Pulmonary artery endothelial cell (primary cell): ENCODE measurements around the gene SEC16A. TPM values are rescaled to one million over a fixed set of nuclear protein-coding genes. Genes with fewer than 3 reads are reported as not detected.
"Not testable (repeated sequence)": the region's sequence is repeated elsewhere in the genome, so short reads cannot be mapped to it uniquely, and the experiment has no call there.

Experiments
- DNase-seq: peaks from one replicate; pipeline ENCODE4 v3.0.0-alpha.2; 2011; ENCODE audit warnings: low read depth, low spot score
- total RNA-seq: library from RNA; depleted of rRNA; stranded (reverse); fragments of >200 nt; gene quantifications from 2 replicates; pipeline ENCODE4 v1.2.3, GENCODE V29; 2014

Gene SEC16A
- total RNA-seq, 1 donor from 2014 or later, result 18.8 TPM

DNA sequence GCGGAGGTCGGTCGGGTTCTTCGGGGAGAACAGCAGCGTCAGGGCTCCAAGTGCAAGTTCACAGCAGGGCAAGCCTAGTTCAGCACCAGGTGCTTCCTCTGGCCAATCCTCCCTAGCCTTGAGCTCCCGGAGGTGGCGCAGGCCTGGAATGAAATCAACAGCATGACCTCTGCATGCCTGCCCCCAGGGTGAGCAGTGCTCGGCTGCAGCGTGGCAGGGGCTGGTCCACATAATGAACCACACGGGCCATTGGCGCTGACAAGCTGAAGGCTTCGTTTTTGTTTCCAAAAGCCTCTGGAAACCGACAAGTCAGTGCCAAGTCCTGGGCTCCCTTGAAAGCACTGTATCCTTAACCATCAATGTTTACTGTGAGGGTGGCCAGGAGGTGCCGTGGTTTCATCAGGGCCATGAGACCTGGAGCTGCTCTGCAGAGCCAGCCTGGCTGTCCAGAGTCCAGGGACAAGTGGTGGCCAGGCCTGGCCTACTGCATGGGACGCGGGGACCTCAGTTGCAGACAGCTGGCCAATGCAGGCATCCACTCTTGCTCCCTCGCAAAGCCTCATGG, 41.1 kb downstream of the SEC16A start:
- no peak for DNase-seq

DNA sequence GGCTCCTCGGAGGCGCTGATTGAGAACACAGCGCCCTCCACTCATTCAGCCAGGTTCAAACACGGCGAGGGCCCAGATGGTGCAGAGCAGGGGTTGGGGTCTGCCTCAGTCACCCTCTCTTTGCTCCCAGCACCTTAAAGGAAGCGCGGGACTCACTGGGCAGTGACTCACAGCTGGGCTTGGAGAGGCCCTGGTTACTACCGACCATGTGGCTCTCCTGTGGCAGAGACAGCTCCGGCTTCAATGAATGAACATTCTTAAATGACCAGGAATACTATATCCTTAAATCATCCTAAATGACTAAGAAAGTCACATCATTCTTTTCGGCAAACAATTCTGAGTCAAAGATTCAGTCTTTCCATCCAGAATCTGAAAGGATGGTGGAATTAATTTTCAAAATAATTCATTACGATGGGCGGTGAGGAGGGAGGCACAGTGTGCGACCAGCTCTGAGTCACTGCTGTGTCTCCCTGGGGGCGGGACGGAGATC, 41.6 kb downstream of the SEC16A start:
- no peak for DNase-seq

DNA sequence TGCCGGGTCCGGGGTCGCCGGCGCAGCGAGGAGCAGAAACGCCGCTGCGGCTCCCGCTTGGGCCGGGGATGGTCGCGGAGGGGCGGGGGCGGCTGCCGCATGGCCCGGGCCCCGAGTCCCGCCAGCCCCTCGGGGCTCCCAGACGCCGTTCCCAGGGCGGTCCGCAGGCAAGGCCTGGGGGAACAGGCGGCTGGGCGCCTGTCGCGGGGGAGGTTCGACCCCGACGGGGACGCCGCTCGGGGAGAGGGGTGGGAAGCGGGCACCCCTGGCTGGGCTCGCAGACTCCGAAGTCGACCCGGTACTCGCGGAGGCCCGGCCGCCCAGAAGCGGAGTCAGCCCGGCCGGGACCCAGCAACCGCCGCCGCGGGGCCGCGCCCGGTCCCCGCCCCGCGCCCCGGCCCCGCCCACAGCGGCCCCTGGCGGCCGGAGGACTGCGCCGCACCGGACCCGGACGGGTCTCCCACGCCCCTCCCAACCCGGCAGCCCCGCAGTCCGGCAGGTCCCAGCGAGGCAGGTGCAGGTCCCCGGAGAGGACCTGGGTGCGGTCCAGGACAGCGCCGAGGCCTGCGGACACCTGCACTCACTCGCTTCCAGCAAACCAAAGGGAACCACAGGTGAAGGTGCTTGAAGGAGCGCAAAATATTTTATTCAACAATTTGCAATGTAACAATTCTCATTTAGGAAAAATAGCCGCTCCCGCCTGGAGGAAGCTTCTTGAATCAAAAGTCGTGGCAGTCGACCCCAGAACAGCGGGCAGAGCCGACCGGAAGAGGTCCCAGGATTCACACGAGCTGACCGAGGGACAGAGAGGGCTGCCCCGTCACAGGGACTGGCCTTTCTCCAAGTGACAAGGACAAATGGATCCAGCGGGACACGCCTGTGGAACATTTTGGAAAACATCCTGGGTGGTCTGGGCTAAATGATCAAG, 43.1 kb downstream of the SEC16A start, which contains the start of gene INPP5E:
Gene INPP5E, minus strand, starts transcription at position 365 of the 928 bp plus-strand sequence. CDS start 426 bp downstream, outside the sequence.
- DNase-seq, result peak; percentile 15

DNA sequence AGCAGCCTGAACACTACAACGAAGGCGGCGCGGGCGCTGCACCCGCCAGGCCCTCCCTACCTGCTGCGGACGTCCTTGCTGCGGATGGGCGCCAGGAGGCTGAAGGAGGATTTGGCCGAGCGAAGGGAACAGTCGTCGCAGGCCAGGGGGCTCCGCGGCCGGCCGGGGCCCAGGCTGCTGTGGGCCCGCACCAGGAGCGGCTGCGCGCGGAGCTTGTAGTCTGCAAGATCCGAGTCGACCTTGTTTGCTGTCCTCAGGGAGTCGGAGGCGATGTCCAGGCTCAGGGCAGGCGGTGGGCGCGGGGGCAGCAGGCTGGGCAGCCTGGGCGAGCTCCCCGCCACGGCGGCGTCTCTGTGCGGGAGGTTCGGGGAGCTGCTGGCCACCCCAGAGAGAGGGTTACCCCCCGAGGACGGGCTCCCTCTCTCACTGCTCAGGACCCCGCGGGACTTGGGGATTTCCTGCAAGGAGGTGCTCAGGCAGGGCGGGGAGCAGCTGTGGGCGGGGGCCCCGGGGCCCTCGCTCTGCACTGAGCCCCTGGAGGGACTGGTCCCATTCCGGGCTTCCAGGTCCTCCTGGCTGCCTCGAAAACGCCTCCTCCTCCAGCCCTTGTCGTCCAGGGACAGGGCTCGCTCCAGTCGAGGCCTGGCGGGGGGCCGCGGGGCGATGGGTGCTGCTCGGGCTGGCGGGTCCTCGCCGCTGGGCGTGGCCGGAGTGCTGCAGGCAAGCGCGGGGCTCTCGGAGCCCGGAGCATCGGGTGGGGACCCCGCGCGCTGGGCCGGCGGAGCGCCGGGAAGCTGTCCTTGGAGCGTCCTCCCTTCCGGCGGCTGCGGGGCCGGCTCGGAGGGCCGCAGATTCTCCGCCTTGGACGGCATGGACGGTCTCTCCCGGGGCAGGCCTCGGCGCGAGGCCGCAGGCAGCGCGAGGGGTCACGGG, 44.0 kb downstream of the SEC16A start:
- DNase-seq, result no peak

DNA sequence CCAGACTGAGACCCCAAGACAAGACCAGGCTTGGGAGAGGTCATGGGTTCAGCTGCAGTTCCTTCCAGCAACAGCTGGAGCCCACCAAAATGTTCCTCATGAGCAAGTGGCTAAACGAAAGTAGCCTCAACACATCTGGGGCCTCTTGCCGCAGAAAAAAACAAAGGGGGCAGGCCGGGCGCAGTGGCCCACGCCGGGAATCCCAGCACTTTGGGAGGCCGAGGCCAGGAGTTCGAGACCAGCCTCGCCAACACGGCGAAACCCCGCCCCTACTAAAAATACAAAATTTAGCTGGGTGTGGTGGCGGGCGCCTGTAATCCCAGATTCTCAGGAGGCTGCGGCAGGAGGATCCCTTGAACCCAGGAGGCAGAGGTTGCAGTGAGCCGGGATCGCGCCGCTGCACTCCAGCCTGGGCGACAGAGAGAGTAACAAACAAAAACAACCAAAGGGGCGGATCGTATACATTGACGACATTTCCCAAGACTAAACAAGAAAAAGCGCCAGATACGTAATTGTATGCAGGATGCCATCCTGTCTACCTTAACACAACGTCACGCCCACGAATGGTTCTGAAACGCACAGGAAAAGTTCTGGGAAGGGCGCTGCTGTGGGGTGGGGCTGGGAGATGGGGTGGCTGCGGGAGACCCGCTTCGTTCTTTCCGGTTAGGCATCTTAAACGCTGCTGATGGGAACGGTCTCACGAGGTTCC, 44.8 kb downstream of the SEC16A start:
- DNase-seq, result no peak

DNA sequence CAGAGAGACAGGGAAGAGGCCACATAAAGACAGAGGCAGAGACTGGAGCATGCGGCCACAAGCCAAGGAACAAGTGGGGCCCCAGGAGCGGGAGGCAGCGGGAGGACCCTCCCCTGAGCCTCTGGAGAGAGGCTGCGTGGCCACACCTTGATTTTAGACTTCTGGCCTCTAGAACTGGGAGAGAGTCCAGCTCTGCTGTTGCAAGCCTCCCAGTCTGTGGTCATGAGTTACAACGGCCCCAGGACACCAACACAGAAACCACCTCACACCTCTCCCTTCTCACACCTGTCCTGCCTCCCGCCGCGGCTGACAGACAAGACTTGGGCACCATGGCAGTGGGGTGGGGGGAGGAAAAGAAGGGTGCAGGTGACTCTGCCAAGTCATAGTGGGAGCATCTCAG, 45.4 kb downstream of the SEC16A start:
- no peak for DNase-seq

DNA sequence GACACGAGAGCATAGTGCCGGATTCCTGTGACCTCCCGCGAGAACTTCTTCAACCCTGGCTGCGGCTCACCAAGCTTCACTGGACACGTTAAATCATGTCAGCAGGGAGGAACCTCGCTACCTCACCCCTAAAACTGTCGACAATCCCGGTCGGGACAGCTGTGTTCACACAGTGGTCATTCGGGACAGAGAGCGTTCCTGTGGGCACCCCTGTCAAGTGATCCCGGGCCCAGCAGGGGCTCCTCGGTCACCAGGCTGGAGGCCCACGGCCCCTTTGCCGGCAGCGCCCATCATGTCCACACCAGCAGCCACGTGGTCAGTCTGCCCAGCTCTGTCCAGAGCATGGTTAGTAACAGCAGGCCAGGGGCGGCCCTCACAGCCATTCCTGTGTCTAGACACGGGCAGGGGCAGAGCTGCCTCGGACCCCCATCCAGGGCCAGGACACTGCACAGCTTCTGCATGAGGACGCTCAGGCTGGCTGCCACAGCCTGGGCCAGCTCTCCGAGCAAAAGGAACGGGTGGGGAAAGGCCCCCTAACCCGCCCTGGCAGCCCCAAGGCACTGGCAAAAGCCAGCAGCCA, 46.7 kb downstream of the SEC16A start:
- no peak for DNase-seq

DNA sequence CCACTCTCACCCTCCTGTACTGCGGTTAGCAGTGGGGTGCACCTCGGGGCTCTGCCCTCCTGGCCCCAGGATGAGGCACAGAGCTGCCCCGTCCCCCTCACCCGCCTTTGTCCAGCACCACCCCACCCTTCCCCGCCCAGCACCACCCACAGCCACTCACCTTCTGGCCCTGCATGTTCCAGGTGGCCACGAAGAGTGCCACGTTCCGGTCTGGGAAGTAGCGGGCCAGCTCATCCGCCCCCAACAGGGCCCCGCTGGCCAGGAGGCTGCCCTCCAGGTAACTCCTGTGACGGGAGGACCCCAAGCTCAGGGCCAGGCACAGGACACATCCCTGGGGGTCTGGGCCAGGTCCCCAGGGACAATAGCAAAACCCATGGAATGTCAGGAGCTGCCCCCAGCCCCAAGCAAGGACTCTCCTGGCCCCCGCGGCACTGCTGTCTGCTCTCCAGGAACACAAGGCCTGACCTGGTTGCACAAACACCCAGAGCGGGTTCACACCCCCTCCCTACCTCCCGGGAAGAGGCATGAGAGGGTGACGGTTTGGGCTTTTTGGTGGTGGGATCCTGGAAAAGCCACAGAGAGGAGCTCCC, 48.2 kb downstream of the SEC16A start:
- no peak for DNase-seq

DNA sequence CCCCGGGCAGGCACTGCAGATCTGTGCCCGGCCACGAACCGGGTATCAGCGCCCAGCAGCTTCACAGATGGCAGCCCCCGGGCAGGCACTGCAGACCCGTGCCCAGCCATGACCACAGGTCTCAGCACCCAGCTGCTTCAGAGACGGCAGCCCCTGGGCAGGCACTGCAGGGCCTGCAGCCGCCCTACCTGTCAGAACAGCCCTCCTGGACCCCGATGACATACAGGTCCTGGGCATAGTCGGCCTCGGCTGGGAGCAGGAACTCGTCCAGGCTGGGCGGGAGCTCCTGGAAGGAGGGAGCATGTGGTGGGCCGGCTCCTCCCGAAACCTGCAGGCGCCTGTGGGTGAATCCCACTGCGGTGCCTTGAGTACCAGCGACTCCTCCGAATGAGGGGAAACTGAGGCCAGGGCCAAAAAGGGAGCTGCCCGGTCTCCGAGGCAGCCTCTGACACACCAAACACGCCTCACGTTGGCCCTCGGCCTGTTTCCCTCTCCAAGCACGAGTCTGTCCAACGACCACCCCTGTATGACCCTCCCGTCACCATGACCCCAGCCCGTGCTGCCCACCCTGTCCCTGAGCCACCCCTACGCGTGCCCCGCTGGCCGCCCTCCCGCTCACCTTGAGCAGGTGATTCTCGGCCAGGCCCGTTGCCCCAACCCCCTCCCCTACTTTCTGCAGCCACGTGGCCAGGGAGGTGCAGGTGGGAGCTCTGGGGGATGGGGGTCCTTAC, 48.8 kb downstream of the SEC16A start:
- DNase-seq, result no peak

DNA sequence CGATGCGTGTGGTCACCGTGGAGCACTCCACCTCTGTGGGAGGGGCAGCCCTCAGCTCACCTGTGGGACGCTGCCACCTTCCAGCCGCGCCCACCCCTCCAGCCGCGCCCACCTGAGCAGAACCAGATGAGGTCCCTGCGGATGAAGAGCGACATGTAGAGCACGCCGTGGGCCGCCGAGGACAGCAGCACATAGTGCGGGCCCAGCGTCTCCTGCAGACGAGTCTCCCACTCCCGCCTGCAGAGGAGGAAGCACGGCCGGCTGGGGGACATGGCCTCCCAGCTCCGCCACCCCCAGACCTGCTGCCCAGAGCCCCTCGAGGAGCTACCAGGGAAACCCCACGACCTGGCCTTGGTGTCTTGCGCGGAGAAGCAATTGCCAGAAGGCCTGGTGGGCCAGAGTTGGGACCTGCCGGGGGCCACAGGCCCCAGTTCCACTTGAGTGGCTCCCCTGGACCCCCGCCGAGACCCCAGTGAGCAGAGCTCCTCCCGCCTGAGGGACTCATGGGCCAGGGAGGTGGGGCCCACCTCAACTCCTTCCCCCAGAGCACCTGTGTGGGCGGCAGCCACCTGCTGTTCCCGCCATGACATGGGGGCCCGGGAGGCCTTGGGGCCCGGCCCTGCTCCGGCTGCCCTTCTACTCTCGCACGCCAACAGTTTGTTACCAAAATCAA, 49.7 kb downstream of the SEC16A start:
- DNase-seq, result no peak

DNA sequence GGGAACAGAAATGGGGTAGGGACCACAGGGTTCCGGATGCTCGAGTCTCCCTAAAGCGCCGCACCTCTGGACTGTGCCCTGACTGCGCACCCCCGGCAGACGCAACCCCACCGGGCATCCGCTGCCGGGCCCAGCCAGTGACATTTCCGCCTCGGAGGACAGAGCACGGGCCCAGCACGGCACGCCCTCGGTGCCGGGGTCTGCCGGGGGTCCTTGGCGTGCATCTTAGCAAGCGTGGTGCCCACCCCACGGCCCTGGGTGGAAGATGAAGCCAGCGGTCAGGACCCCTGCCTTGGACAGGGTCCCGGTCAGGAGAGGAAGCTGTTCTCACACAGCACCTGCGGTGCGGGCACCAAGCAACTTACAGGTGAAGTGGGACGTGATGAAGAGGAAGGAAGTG, 50.2 kb downstream of the SEC16A start:
- DNase-seq, result no peak

DNA sequence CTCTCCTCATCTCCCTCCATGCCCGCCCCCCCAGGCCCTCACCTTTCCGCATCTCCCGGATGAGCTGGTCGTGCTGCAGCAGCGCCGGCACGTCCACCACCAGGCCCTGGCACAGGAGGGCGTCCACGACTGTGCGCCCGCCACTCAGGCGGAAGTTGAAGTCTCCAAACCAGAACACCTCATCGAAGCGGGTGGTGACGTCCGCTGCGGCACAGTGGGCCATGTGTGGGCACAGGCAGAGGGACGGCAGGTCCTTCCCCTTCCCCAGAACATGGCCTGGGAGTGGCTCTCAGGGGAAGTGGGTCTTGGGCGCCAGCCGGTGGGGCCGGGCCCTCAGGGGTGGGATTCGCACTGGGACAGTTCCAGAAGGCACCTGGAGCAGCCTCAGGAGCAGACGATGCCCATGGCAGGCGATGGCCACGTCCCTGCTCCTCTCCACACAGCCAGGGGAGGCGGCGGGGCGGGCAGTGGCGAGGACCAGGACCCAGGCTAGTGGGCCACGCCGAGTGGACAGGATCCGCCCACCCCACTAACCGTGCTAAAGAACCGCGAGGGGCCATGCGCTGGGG, 51.0 kb downstream of the SEC16A start:
- DNase-seq, result no peak

DNA sequence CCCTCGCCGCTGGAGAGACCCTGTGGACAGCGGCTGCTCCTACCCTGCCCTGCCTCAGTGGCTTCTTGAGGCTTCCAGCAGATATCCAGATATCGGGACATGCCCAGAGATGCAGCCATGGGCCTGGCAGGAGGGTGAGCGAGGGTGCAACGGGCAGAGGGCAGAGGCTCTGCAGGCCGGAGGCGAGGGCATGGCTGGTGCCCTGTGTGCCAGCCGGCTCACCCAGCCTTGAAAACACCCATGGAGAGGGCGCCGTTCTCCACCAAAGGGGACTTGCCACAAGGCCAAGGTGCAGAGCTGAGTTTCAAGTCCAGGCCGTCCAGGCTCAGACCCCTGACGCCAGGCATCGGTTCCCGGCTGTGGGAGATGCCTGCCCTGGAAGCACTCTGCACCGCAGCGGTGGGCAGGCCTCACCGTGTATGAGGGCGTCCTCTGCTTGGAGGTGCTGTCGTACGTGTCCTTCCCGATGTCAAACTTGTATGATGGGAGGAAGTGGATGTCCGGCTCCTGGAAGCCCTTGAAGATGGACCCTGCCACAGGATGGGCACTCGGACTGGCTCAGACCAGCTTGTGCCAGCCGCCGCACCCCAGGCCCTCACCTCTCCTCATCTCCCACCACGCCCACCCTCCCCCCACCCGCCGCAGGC, 52.1 kb downstream of the SEC16A start:
- no peak for DNase-seq

DNA sequence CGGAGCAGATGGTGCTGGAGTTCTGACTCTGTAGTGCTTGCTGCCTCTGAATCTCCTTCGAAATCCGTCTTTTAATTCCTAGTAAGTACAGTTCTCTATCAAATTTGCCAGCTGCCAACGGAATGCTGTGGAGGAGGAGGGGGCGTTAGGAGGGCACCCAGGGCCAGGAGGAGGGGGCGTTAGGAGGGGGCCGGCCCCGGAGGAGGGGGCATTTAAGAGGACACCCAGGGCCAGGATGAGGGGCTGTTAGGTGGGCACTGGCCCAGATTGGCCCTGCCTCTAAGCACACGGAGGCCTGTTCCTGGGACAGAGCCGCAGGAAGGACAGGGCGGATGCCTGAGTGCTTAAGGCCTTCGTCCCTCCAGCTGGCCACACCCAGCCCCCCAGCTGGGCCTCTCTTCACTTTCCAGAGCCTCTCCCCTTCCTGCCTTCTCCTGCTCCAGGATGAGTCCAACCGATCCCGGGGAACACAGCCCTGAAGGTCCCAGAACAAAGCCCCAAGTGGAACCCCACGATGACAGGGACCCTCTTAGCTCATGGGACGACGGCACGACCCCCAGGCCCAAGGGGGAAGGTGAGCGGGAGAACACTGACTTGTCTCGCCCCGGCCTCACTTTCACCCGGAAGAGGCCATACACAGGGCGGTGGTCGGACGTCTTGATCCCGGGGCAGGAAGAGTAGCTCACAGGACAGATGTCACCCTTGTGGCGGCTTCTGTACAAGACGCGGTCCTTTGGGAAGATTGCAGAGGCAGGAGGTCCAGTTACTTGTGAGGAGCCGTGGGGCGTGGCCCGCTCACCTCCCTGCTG, 53.0 kb downstream of the SEC16A start:
- no peak for DNase-seq

DNA sequence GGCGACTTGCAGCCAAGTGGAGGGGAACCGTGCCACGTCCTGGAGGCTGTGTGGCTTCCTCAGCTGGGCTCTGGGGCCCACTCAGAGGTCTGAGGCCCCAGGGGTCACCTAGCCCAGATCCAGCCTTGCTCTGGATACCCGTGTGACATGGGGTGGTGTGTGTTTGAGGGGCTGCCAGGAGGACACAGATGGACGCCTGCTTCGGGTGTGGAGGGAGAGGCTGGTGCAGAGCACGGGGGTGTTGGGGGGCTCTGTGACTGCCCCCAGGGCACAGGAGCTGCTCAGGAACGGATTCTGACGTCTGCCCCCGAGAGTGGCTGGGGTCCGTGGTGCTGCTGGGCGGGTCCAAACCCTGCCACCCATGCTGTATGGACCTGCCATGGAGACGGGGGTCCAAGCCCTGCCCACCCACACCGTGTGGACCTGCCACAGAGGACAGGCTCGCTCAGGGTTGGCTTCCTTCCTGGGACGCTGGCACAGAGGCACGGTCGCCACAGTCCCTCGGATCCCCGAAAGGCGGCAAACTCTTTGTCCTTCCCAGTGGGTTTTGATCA, 53.7 kb downstream of the SEC16A start:
- no peak for DNase-seq

DNA sequence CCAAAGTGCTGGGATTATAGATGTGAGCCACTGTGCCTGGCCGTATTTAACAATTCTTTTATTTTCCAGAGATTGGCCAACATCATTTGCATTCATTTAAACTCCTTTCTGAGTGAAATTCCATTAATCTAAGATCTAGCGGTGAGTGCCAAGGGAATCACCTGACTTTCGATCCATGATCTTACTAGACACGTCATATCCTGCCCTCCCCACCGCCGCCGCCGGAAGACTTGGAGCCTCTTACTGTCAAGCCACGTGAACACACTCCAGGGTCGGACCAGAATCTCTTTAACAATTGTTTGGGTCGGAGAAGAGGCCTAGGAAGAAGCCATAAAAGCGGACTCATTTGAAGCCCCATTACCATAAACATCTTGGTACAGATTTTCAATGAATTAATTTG, 56.1 kb downstream of the SEC16A start:
- DNase-seq, result no peak

DNA sequence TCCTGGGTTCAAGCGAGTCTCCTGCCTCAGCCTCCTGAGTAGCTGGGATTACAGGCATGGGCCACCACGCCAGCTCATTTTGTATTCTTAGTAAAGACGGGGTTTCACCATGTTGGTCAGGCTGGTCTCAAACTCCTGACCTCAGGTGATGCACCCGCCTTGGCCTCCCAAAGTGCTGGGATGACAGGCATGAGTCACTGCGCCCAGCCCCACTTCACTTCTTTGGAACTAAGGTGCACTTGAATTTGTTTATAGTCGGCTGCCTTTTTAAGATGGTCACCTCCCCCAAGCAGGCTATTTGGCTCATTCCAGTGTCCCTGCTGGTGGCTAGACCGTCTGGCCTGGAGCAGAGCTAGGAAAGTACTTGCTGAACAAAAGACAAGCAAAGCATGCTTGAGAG, 57.5 kb downstream of the SEC16A start:
- not testable (repeated sequence) for DNase-seq
